GM18867 (cell line): ENCODE data around the gene TESK2.

Experiments used
- ATAC-seq: cut with Tn5 transposase; IDR thresholded peaks from one replicate; pipeline ENCODE4 v1.9.1; 2021; ENCODE audit warnings: mild to moderate bottlenecking, moderate library complexity; ENCODE audit not compliant: unreplicated experiment

TESK2 gene

DNA sequence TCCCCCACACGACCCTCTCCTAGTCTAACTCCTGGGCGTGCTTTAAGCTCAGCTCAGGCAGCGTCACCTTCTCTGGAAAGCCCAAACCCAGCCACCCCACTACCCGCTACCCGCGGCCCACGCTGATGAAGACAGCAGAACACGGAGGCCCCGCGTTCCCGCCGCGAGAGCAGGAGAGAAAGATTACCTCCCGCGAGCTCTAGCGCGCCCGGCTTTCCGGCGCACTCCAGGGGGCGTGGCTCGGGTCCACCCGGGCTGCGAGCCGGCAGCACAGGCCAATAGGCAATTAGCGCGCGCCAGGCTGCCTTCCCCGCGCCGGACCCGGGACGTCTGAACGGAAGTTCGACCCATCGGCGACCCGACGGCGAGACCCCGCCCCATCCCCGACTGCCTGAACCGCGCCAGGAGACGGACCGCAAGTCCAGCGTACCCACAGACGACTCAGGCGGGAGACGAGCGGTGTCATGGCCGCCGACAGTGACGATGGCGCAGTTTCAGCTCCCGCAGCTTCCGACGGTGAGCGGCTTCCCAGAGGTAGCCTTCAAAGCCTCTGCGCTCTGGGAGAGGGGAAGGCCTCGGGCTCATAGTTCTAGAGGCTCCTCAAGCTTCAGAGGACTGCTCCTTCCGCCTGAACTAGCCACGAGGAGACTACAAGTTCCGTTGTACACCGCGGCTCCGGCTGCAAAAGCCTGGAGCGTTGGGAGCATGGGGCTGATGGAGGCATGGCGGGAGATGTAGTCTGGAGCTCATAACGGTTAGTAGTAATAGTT lies 151.0 kb downstream of the TESK2 start, which contains the start of the genes MUTYH and TOE1:
Gene MUTYH, minus strand, starts transcription at position 652 of the 770 bp plus-strand sequence. CDS start 5,935 bp downstream, outside the sequence.
Gene TOE1, plus strand, starts transcription at position 382 of the 770 bp plus-strand sequence. Its CDS starts 83 bp downstream, at position 465.
- ATAC-seq, result peak; percentile 82

DNA sequence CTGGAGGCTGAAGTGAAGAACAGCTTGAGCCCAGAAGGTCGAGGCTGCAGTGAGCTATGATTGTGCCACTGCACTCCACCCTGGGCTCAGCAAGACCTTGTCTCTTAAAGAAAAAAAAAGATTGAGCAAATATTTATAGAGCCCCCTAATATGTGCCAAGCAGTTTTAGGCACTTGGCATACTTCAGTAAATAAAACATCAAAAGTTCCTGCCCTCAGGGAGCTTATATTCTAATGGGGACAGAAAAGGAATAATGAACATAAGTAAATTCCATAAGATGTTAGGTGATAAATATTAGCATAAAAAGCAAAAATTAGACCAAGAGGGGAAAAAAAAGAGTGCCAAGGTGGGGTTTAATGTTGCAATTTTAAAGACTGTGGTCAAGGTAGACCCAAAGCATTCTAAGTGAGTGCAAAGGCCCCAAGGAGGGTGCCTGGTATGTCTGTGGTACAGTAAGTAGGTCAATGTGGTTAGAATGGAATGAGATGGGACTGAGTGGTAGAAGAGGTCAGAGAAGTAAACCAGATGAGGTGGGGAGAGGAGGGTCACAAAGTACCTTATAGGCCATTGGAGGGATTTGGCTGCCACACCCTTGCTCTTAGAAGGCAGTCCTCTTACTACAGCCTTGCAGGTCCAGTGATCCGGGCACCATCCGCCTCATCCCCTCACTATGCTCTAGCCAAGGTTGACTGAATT lies 153.2 kb downstream of the TESK2 start:
- ATAC-seq, result no peak

DNA sequence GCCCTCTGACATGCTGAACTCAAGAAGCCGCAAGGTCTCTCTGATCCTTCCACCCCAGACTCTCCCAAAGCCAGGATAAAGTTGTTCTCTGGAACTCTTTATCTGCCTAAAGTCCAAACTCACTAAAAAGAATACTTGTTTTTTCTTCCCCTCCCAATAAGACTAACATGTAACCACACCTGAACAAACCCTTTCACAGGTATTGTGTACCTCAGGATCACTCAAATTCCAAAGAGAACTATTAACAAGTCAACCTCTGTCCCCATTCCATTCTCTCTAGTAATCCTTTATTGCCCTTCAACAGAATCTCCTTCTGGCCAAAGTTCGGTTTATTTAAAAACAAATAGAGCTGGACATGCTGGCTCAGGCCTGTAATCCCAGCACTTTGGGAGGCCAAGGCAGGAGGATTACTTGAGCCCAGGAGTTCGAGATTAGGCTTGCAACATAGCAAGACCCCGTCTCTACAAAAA lies 155.1 kb downstream of the TESK2 start:
- ATAC-seq, result no peak

DNA sequence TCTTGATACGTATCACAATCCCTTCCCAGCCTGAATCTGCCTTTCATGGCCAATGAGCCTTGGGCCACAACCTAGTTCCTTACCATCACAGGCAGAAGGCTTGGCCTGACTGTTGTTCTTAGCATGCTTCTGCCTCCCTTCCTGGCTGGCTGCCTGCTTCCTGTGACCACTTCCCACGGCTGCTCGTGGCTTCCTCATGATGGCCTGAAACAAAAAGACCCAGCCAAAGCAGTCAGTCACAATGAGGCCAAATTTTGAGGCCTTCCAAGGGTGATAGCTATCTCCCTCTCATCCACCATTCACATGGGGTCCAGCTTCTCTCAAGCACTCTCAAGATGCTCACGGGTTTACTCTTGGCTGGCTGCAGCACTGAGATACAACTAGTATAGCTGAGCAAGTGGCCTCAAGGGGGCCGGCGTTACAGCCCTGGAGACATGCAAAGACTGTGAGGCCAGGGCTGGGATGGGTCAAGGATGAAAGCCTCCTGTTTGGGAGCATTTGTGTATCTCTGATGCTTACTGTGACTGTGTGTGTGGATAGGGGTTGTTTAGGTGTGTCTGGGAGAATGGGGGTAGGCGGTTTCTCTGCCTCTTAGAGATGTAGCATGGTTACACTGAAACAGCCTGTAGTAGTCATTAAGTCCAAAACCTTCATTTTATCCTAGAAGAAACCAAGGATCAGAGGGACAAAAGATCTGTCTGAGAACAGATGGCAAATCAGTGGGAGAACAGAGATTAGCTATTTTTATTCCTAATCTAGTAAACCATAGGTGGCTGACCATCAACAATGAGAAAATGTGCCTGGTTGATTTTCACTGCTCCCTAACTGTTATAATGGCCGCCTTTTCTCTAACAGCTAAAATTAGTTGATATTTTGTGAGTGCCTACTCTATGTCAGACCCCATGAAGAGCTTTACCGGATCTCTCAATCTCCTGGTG lies 156.4 kb downstream of the TESK2 start:
- ATAC-seq, result no peak

DNA sequence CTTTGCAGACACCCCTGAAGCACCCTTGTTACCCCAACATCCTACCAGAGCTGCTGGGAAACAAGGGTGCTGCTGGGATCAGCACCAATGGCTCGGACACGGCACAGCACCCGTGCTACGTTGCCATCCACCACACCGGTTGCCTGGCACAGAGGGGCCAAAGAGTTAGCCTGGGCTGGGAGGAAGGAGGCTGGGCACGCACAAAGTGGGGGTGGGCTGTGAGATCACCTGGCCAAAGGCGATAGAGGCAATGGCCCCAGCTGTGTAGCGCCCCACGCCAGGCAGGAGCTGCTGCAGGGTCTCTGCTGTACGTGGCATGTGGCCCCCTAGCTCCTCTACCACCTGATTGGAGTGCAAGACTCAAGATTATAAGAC lies 158.6 kb downstream of the TESK2 start:
- ATAC-seq, result no peak

DNA sequence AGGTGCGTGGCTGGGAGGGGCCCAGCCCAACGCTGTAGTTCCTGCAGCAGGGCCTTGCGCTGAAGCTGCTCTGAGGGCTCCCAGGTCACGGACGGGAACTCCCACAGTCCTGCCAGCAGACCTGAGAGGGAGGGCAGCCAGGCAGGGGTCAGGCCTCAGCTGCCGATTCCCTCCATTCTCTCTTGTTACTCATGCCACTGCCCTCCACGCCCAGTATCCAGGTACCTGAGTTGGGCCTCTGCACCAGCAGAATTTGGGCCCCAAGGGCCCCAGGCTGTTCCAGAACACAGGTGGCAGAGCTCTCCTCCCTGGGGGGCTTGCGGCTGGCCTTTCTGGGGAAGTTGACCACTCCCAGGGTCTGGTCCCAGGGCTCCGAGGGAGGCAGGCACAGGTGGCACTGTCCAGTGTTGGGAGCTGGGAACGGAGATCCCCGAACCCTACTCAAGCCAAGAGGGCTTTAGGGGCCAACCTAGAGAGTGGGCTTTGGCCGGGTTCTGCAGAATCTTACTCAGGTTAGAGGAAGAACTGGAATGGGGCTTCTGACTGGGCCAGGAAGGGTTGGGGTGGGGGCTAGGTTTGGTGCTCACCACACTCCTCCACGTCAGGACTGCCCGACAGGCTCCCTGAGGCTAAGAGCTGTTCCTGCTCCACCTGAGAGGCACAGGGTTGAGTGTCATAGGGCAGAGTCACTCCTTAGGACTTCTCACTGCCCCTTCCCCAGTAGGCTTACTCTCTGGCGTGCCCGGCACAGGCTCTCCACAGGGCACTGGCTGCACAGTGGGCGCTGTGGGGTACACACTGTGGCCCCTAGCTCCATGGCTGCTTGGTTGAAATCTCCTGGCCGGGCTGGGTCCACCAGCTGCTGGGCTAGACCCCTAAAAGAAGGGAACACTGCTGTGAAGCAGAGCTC lies 159.3 kb downstream of the TESK2 start:
- ATAC-seq, result no peak

DNA sequence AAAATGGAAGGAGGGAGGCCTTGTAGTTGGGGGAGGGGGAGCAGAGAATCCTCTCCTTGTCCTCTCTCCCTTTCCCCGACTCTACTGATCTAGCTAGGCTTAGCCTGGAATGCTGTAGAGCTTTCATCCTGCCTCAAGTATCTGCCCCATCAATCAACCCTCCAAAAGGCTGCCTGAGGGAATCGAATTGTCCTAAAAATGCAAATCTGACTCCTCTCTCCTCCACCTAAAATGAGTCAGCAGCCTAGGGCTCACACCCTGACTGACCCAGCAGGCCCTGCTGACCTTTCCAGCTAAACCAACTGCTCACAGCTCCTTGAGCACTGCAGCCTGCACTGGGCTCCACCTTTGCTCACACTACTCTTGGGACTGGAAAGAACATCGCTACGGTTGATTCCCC lies 161.5 kb downstream of the TESK2 start:
- no peak for ATAC-seq

DNA sequence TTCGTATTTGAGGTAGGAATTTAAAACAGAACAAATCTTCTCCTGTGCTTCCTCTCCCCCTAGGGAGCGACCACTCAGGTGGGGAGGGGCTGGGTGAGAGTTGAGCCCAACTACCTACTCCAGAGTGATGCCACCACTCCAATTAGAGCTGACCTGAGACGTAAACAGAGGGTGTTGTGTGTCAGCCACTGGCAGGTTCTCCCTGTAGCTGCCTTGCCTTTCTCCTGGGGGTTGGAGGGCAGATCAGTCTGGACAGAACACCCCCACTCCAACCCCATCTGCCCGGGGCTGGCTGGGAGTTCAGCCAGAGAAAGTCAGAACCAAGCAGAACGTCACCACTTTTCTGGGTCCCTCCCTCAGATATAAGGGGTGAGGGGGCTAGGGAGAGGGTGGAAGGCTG lies 162.3 kb downstream of the TESK2 start:
- no peak for ATAC-seq

DNA sequence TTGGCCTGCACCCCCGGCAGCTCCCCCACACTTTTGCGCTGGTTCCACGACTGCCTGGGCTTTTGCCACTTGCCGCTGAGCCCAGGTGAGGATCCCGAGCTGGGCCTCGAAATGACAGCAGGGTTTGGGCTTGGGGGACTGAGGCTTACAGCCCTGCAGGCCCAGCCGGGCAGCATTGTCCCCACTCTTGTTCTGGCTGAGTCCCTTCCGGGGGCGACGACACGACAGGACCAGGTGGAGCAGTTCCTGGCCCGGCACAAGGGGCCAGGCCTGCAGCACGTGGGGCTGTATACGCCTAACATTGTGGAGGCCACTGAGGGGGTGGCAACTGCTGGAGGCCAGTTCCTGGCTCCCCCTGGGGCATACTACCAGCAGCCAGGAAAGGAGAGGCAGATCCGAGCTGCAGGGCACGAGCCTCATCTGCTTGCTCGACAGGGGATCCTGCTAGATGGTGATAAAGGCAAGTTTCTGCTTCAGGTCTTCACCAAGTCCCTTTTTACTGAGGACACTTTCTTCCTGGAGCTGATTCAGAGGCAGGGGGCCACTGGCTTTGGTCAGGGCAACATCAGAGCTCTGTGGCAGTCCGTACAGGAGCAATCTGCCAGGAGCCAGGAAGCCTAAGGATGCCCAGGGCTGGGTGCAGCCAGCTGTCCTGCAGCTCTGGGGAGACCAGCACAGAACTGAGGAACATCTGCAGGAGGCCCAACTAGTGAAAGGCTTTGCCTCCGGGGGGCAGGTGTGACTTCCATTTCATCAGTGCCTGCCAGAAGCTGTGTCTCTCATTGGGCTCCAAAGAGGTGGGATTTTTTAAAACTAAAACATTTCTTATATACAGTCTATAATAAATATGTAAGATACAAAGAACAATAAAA lies 163.1 kb downstream of the TESK2 start:
- ATAC-seq, result no peak

DNA sequence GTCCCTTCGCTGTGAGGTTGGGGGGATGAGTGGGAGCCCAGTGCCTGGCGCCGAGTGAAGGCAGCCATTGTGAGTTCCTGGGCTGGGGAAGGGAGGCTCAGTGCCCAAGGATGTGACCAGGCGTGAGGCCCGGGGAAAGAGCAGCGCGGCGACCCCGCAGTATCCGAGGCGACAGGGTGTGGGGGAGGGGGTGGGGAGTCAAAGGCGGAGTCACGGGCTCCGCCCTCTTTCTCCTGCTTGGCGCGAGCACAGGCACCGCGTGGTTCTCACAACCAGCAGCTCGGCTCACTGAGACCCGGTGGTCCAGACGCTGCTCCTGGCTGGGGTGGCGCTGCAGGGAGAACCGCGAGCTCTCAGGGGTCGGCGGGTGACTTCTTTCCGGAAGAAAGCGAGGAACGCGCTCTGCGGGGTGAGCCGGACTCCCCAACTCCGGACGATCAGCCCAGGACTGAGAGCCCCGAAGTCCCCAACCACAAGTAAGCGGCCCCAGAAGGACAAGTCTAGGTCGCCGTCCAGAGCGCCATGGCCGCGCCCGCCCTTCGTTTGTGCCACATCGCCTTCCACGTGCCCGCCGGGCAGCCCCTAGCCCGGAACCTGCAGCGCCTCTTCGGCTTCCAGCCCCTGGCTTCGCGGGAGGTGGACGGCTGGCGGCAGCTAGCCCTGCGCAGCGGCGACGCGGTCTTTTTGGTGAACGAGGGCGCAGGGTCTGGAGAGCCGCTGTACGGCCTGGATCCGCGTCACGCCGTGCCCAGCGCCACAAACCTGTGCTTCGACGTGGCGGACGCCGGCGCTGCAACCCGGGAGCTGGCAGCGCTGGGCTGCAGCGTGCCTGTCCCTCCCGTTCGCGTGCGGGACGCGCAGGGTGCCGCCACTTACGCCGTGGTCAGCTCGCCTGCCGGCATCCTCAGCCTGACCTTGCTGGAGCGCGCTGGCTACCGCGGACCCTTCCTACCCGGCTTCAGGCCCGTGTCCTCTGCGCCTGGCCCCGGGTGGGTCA lies 164.0 kb downstream of the TESK2 start, which contains the start of gene HPDL:
Gene HPDL, plus strand, starts transcription at position 269 of the 997 bp plus-strand sequence. Its CDS starts 254 bp downstream, at position 523.
- ATAC-seq, result no peak

DNA sequence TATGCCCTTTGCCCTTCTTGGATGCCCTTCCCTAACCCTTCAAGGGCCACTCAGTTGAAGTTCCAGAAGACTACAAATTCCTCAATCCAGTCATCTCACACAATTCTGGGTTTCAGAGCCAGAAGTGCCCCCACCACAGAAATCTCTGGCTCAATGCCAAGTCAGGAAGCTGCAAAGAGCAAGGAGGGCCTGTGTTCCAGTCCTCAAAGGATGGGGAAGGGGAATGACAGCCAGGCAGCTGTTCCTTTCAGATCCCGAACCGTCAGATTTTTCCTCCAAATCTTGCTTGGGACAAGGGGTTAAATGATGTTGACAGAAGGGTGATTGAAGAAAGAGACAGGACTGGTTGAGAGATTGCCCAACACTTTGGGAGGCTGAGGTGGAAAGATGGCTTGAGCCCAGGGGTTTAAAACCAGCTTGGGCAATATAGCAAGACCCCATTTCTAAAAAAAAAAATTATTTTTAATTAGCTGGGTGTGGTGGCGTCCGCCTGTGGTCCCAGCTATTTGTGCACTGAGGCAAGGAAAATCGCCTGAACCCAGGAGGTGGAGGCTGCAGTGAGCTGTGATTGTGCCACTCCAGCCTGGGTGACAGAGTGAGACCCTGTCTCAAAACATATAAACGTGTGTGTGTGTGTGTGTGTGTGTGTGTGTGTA lies 165.0 kb downstream of the TESK2 start:
- no peak for ATAC-seq

DNA sequence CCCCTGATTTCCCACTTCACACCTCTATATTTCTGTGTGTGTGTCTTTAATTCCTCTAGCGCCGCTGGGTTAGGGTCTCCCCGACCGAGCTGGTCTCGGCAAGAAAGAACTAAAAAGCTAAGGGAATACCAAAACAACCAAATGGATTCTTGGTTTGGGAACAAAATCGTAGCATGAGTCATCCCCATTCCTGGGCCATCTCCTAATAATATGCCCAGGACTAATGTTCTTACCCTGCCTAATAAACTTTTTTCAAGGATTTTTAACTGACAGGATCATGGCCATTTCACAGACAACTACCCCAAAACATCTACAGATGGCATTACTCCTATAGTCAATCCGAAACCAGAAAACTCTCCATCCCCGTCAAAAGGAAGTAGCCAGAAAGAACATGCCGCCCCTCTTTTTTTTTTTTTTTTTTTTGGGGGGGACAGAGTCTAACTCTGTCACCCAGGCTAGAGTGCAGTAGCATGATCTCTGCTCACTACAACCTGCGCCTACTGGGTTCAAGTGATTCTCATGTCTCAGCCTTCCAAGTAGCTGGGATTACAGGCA lies 168.4 kb downstream of the TESK2 start:
- no peak for ATAC-seq

DNA sequence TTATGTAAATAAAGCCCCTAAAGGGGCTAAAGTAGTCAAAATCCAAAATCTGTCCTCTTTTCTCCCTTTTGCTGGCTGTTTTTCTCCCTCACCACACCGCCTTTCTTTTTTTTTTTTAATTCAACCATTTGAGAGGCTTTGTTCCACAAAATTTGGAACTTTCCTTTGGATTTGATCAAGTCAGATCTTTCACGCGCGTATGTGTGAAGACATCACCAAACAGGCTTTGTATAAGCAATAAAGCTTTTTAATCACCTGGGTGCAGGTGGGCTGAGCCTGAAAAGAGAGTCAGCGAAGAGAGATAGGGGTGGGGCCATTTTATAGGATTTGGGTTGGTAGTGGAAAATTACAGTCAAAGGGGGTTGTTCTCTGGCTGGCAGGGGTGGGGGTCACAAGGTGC lies 169.5 kb downstream of the TESK2 start:
- ATAC-seq, result no peak

DNA sequence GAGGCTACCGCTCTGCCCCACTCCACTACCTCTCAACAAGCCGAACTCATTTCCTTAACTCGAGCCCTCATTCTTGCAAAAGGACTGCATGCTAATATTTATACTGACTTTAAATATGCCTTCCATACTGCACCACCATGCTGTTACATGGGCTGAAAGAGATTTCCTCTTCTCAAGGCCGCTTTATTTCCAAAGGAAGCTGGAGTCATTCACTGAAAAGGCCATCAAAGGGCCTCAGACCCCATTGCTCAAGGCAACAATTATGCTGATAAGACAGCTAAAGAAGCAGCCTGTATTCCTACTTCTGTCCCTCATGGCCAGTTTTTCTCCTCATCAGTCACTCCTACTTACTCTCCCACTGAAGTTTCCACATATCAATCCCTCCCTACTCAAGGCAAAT lies 171.2 kb downstream of the TESK2 start:
- no peak for ATAC-seq

DNA sequence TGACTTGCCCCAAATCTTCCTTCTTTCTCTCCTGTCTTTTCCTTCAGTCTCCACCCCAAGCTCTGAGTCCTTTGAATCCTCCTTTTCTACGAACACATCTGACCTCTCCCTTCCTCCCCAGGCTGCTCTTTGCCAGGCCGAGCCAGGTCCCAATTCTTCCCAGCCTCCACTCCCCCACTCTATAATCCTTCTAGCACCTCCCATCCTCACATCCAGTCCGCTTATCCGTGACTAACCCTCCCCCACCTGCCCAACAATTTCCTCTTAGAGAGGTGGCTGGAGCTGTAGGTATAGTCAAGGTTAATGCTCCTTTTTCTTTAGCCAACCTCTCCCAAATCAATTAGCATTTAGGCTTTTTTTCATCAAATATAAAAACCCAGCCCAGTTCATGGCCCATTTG lies 173.8 kb downstream of the TESK2 start:
- ATAC-seq, result no peak

DNA sequence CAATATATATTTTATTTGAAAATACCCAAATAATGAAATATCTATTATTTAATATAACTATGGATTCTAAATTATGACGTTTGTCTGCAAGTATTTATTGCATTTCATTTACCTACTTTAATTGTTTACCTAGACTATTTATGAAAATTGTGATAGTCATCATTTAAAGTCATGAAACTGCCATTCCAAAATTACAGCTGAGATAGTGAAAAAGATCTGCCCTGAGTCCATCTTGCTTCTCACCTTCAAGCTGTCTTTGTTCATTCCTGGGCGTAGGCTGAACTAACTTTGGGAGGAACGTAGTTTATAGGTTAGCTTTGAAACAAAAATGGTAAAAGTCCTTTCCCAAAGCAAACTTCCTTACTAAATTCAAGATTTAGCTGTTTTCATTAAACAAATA lies 176.7 kb downstream of the TESK2 start:
- ATAC-seq, result no peak

DNA sequence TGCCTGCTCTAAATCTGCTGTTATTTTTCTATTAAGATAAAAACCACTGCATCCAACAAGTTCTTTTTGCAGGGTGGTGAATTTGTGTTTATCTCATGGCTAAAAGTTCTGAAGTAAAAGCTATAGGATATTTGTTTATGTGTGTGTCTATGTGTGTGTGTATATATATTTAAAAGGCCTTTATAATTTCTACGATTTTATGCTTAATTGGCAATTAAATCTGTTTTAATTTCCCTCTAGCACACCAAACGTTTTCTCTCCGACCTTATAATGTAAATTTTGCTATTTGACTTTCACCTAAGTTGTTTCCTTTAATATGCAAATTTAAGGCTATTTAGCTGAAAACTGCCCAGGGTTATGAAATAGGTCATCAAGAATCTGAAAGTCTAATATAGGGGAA lies 184.1 kb downstream of the TESK2 start:
- ATAC-seq, result no peak
